HG03565 (cell line): Measurements from ENCODE around the gene XXYLT1.

Experiments used
- ATAC-seq: cut with Tn5 transposase; IDR thresholded peaks from one replicate; pipeline ENCODE4 v1.9.1; 2021; ENCODE audit warnings: mild to moderate bottlenecking, moderate library complexity; ENCODE audit not compliant: unreplicated experiment

XXYLT1 gene

DNA sequence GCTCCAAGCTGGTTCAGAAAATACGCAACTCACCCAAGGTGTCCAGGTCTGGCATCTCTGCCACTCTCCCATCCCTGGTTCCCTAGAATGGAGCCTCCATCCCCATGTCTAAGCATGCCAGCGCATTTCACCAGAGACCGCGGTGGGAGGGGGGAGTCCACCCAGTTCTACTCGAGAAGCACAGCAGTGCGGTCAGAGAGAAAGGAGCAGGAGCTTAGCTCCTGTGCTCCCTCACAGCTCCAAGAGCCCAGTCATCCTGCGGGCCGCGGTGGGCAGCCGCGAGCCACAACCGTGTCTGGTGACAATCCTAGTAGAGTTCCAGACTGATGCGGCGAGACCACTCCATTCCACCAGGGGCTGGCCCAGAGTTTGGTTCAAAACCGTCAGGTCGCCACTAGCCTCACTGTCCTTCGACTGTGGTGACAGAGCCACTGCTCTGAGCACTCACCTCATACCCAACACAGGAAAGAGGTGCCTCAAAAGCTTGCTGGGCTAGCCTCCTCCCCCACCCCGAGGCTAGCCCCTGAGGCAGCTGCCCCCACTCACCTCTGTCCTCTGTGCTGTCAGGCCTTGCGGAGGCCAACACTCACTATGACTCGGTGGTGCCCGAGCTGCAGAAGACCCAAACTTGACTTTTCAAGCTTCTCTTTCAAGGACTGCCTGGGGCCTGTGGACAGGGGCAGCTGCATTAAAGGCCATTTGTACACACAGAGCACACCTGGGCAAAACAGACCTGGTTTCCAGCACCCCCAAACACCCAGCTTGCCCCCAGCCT is 185.4 kb downstream of the XXYLT1 start:
- no peak for ATAC-seq

DNA sequence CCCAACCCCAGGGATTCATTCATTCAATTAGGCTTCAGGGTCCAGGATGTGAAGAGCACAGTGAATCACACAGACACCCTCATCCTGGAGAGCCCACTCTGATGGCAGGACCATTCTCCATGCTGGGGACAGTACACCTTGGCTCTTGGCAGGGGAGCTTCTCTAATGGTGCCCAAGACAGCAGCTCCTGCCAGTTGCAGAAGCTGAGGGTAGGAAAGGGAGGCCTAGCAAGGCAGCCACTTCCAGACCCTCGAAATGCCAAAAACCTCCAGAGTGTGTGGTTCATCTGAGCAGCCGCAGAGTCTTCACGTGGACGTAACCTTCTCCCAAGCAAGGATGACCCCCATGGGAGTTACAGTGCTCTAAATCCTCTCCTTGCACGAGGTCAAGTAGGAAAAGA is 186.2 kb downstream of the XXYLT1 start:
- ATAC-seq = no peak

DNA sequence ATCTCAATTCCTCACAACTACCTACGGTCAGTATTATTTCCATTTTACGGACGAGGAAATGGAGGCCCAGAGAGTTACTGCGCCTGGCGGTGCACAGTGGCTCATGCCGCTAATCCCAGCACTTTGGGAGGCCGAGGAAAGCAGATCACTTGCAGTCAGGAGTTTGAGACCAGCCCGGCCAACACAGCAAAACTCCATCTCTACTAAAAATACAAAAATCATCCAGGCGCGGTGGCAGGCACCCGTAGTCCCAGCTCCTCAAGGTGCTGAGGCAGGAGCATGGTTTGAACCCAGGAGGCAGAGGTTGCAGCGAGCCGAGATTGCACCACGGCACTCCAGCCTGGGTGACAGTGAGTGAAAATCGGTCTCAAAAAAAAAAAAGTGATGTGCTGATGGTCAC is 187.3 kb downstream of the XXYLT1 start:
- ATAC-seq = no peak

DNA sequence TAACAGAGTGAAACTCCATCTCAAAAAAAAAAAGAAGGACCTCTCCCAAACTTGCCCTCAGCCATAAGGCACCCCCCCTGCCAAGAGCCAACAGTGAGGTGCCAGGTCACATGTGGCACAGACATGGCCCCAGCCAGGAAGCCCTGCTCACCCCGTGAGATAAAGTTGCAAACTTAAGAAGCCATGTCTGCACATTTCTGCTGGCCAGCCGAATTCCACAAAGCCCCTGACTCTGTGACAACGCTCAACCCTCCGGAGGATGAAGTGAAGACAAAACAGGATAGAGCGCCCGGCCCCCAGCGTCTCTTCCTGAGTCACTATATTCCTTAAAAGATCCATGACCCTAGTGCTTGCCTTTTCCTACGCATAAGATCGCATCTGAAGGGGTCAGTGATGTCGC is 188.1 kb downstream of the XXYLT1 start:
- no peak for ATAC-seq

DNA sequence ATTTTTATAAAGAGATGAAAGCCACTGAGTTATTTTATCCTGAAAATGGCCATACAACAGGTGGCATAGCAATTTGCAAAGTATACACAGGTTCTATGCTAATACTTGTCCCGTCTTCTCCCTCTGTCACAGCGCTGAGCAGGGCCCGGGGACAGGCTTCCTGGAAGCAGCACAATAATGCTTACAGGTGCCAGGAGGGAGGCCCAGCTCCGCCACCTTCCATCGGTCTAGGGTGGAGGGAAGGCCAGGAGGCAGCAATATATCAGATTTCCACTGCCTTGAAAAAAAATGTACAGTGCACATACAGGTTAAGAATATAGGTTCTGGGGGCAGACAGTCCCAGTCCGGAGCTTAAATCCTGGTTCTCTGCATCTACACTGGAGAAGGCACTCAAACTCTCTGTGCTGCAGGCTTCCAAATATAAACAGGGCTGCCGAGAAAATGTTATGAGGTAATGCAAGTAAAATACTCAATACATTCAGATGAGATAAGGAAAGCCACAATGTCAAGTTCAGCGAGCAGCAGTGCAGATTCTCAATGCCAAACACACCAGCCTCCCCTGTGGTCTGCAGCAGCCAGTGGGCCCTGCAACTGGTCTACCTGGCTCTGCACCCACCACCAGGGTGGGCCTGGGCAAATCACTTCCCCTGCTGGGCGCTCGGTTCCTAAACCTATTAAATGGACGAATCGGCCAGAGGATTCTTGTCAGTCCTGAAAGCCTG is 189.6 kb downstream of the XXYLT1 start:
- no peak for ATAC-seq

DNA sequence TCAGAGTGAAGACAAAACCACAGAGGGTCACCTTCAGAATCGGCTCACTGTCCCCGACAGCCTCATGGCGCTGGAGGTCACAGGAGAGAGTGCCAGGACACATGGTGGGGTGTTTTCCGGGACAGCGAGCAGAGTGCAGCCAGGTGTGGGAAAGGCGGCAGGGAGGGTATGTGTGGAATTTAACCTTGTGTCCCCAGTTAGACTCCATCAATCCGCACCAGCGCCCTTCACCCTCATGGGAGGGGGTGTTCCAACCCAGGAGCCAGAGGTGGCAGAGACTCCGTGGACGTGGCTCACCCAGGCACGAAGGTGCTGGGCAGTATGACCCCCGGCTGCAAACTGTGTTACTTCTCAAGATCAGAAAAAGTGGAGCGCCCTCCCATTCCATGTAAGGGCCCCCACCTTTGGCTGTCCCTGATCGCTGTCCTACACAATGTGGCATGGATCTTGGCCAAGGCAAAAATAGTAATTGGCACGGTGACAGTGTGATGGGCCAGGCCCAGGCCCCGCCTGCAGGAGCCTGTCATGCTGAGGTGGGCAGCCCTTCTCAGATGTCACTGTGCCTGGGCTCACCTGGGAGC is 190.3 kb downstream of the XXYLT1 start:
- ATAC-seq = no peak

DNA sequence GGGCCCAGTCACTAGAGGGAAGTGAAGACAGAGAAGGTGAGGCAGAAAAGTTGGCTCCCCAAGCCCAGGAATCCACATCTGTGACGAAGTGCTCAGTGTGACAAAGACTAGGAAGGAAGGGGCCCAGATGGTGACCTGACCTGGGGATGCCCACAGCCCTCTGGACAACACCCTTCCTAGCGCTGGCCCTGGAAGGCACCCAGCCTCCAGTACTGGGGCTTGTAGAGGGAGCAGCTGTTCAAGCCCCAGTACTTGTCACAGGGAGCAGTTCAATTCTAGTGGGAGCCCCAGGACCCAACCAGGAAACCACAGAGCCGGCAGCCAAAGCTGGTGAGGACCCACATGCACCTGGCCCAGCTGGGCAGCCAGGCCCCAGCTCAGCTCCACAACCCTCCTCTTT is 190.8 kb downstream of the XXYLT1 start:
- ATAC-seq = no peak

DNA sequence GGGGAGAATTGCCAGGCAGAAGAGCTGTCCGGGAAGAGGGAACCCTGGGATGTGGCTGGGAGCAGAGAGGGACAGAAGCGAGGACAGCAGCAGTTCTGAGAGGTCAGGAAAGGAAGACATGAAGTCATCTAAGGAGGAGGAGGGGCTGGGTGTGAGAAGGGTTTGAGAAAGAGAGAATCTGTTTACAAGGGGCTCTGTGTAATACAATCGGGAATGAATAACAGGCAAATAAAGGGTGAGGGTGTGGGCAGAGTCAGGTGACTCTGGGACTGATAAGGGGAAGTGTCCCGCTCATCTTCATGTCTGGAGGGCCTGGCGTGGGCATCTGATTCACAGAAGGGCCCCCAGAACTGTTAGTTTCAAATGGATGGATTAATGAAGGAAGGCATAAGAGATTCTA is 191.3 kb downstream of the XXYLT1 start:
- ATAC-seq = no peak

DNA sequence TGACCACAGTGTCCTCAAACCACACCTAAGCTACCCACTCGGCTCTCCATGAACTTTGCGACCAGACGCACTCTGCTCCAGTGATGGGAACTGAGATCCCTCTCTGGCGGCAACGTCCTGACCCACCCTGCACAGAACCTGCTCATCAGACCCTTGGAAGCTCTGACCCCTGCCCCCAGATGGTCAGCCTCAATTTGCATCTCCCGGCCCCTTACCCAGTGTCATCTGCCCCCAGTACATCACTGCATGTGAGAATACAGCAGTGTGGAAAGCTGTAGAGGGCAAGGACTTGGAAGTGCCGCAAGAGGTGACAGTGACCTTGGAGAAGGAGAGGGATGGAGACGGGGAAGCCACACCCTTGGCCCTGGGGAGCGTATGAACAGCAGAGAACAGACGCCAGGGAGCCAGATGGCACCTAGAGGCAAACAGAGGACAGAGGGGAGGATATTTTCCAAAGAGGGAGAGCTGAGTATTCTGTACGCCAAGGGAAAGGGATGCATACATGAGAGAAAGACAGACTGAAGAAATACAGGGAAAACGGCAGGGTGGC is 192.0 kb downstream of the XXYLT1 start:
- ATAC-seq = no peak

DNA sequence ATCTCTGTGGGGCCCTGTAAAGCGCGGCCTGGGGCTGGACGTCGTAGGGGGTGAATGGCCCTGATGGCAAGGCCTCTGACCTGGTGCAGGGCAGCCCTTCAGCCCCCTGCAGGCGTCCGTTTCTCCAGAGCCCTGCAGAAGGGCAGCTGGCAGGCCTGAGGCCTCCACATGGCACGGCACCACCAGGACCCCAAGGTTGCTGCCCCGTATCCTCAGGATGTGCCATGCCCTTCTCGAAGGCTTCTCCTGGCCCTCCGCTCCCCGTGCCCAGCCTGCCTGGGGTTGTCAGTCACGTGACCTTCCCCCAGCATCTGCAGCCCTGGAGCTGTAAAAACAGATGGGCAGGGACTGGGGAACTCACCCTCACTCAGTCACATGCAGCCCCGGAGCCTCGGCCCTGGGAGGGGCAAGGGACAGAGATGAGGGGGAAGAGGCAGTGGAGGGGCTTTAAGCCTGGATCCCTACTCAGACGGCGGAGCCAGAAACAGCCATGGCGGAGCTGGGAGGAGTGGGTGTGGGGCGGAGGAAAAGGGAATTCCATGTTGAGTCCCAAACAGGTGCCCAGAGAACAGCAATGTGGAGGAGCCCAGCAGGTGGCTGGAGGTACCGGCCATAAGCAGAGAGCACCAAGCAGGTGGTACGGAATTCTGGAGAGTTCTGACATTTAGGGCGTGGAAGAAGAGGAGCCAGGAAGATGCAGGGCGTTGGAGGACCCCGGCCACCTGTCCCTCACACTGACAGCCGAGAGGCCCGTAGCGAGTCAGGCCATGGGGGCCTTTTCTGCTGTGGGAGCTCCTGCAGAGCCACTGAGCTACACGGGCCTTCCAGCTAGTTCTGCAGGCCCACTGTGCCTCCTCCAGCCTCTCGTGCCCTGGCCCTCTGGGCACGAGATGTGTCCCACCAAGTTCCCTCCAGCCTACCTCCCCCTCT is 193.1 kb downstream of the XXYLT1 start:
- no peak for ATAC-seq

DNA sequence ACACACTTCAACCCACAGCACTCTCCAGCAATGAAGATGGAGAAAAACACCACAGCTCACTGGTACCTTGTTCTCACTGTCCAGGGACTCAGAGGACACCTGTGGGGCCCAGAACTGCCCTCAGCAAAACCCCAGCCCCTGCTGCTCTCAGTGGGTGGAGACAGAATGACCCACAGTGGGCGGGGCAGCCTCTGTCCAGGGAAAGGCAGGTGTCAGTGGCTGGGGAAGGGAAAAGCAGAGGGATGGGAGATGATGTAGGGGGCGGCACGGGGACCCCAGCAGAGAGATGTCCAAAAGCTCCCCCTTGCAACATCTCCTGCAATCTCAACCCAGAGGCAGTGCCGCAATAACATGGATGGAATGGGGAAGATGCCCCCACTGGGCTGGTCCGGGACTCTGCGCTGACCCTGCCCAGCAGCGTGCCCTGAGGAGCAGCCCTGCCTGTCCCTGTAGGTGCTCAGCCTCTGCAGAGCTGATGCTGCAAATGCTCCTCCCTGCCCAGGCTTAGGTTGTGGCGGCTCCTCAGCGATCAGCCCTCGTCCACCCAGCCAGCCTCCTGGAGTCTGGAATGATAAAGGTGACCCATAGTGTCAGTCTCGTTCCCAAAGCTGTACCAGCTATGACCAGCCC is 193.9 kb downstream of the XXYLT1 start:
- ATAC-seq = no peak

DNA sequence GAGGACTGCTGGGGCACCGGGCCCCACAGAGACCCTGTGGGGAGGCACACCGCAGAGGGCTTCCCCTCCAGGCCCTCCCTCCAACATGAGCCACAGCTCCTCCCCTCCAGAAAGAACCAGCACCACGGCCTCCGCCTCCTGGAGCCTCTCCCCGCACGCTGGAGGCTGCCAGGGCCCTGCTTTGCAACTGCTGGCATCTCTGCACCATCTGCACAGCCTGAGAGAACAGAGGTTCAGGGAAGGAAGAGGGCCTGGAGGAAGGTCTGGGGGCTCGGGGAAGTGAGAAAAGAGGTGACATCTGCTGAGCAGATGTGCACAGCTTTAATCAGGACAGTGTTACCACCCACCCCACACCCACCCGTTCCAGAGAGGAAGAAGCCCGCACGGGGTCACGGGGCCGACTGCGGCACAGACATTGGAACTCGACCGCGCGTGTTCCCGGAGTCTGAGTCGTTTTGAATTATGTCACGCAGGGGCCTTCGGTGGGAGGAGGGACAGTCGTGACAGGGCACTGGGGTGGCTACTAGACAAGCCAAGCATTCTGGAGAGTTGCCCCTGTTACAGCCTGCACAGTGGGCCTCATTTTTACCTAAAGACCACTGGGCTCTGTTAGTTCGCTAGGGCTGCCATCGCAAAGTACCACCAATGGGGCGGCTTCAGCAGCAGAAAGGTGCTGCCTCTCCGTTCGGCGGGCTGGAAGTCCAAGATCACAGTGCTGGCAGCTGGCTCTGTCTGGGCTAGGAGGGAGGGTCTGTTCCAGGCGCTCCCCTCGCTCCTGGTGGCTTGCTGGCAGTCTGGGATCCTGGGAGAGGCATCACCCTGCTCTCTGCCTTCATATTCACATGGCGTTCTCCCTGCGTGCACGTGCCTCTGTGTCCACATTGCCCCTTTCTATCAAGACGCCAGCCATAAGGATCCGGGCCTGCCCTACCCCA is 194.8 kb downstream of the XXYLT1 start:
- ATAC-seq = no peak

DNA sequence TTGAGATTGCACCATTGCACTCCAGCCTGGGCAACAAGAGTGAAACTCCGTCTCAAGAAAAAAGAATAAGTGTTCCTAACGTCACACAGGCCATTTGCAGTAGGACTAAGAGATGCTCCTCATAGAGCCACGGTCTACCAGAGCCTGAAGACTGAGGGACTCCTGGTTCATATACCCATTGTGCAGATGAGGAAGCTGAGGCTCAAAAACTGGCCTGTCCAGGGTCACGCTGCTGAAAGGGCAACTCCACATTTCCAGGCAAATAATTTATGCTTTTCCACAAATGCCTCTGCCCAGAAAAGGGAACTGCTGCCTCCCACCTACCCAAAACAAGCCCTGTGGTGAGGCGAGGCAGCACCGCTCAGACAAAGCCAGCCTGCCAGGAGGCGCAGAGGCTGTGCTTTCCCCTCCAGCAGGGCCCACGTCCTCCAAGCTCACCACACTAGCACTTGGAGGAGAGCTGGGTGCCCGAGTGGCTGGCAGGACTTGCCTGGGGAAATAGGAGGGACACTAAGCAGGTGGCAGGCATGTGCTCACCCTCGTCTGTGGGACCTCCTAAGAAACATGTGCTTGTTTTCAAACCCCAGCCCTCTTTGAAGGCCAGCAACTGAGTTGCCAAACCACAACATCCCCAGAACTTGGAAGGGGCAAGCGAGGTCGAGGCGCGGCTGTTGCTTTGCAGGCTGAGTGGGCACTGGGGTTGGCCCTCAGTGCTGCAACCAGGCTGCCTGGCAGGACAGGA is 195.6 kb downstream of the XXYLT1 start:
- ATAC-seq = no peak

DNA sequence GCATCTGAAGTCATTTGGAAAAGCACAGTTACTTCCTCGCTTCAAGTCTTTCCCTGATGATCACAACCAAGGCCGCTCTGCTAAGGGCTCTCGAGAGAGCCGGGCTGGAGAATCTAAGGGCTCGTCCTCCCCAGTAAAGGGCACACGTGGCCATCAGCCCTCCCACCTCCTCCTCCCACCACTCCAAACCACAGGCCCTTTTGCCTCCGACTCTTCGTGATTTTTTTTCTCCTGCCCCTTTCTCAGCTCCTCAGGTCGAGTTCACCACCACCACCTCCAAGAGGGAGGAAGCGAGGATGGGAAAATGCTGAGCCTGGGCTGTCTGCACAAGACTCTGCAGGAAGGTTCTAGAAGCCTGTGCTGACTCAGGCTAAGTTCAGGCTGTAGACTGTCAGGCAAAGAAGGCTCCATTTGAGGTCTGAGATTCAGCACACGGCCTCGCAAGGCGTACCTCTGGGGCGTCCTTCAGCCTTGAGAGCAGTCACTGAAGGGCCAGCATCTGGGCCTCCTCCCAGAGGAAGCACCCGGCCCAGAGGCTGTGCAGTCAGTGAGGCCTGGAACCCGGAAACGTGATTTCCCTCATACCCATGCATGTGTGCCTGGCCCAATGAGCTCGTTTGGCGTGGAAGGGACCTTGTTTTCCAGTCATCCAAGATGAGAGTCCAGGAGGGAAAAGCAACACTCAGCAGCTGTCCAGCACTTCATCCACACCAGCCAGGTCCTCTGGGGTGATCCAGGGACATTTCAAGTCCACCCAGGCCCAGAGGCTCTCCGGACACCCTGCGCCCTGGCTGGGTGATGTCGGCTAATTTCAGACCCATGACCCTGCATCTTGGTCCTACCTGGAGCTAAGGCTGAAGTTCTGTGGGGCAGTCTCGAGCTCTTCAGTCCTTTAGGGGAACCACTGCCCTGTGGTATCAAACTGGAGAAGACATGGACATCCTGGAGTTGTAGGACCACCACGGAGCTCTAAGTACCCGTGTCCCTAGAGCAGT is 196.8 kb downstream of the XXYLT1 start:
- no peak for ATAC-seq

DNA sequence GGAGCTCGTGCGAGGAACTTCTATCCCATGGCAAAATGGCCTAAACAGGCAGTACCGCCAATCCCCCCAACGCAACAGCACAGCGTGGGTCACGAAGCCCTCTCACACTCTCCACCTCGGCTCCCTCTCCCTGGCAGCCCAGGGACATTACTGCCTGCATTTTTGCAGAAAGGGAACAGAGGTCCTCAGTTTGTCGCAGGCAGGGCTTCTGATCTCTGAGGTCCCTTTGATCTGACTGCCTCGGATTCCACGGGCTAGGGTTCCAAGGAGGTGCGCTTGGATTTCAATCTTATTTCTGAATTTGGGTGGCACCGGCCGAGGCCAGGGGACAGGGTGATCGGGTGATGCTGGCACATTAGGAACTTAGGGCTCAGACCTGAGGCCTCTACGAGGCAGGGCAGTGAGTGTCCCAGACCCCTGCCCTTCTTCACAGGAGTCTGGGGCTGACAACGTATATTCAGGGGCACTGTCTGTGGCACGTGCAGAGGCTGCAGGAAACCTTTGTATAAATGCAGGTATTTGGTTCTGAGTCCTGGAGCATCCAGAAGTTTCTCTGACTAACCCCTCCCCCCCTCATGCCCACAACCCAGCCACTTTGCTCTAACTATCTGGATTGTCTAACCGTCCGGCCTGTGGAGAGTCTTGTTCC is 197.9 kb downstream of the XXYLT1 start:
- ATAC-seq = no peak

DNA sequence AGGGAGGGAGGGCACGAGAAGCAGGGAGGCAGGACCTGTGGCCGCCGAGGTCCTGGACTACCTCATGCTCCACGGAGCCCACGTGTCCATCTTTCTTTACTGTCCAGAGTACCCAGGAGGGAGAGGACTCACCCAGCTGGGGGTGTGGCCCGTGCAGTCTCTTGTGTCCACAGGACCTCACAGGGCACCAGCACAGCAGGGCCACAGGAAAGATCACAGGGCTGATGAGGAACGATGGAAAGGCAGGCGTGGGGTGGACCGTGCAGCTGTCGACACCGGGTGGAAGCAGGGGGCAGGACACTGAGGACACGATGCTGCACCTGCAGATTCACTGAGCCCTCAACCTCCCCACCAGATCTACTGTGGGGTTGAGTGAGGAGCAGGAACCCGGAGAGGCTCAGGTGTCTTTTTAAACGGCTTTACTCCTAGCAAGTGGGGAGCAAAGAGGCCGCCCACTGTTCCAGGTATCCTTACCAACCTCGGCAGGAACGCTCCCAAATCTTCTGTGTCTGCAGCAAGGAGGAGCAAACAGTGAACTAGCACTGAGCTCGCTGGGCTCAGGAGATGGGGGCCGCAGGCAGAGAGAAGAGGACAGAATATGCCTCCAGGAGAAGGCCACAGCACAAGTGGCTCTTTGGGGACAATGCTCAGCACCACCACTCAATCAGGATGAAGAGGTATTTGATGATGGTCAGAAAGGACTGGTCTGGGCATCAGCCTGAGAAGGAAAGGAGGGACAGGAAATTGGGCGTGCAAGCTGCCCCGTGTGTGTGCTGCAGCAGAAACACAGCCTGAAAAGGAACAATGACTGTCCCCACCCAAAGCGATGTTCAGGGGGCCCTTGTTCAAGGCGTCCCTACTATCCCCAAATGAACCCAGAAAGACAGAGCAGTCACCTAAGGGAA is 198.8 kb downstream of the XXYLT1 start:
- no peak for ATAC-seq
